Neuronal stem cell (in vitro differentiated cells): Measurements from ENCODE around the gene ADARB1.

ENCODE experiments used
- DNase-seq: peaks from one replicate; pipeline ENCODE4 v3.0.0-alpha.2; 2013; ENCODE audit warnings: low spot score
- H2AFZ ChIP-seq: one replicate; pipeline ENCODE4 v1.6.1; 2013; ENCODE audit warnings: mild to moderate bottlenecking, low read length, inconsistent platforms
- H2AK5ac ChIP-seq: 2 replicates; pipeline ENCODE4 v1.6.1; 2013; ENCODE audit warnings: low read depth, mild to moderate bottlenecking, inconsistent platforms, low read length, moderate library complexity, mixed read lengths
- H2BK120ac ChIP-seq: 2 replicates; pipeline ENCODE4 v1.6.1; 2013; ENCODE audit warnings: low read depth, mild to moderate bottlenecking, inconsistent platforms, low read length, moderate library complexity, mixed read lengths
- H2BK12ac ChIP-seq: one replicate; pipeline ENCODE4 v1.6.1; 2013; ENCODE audit warnings: low read length, inconsistent platforms
- H2BK15ac ChIP-seq: 2 replicates; pipeline ENCODE4 v1.6.1; 2013; ENCODE audit warnings: mild to moderate bottlenecking, low read length, inconsistent platforms, mixed read lengths
- H2BK5ac ChIP-seq: one replicate; pipeline ENCODE4 v1.6.1; 2013; ENCODE audit warnings: inconsistent platforms, mild to moderate bottlenecking, low read length, moderate library complexity
- H3K14ac ChIP-seq: one replicate; pipeline ENCODE4 v1.6.1; 2013; ENCODE audit warnings: low read length, inconsistent platforms
- H3K18ac ChIP-seq: 2 replicates; pipeline ENCODE4 v1.6.1; 2013; ENCODE audit warnings: low read length, inconsistent platforms
- H3K23ac ChIP-seq: 2 replicates; pipeline ENCODE4 v1.6.1; 2013; ENCODE audit warnings: low read depth, mild to moderate bottlenecking, mixed read lengths, low read length, inconsistent platforms; ENCODE audit not compliant: poor library complexity
- H3K27ac ChIP-seq: replicated peaks from 3 replicates; pipeline ENCODE4 v1.5.1; 2013; ENCODE audit warnings: low read length, inconsistent platforms
- H3K27me3 ChIP-seq, 3 experiments: 2 replicates each; pipeline ENCODE4 v1.6.1; 2013; ENCODE audit warnings: low read length in 3 of 3, mild to moderate bottlenecking in 2 of 3, inconsistent platforms in 1 of 3, low read depth in 1 of 3, mixed read lengths in 1 of 3, moderate library complexity in 1 of 3; ENCODE audit not compliant: control insufficient read depth in 3 of 3, insufficient read depth in 3 of 3
- H3K36me3 ChIP-seq, 2 donors: replicated peaks in 1 of 2; 2 replicates each; pipeline ENCODE4 v1.6.1; 2013; ENCODE audit warnings: low read length in 2 of 2; ENCODE audit not compliant: control insufficient read depth in 2 of 2, insufficient read depth in 2 of 2
- H3K4ac ChIP-seq: 2 replicates; pipeline ENCODE4 v1.6.1; 2013; ENCODE audit warnings: inconsistent platforms, mild to moderate bottlenecking, low read length, moderate library complexity
- H3K4me1 ChIP-seq, 2 donors: 1 replicate in 1 of 2; 2 replicates in 1 of 2; pipeline ENCODE4 v1.6.1; 2013; ENCODE audit warnings: low read length in 2 of 2, low read depth in 1 of 2; ENCODE audit not compliant: control insufficient read depth in 2 of 2, insufficient read depth in 1 of 2
- H3K4me2 ChIP-seq: one replicate; pipeline ENCODE4 v1.6.1; 2013; ENCODE audit warnings: mild to moderate bottlenecking, low read length, inconsistent platforms; ENCODE audit not compliant: insufficient read depth, poor library complexity, severe bottlenecking
- H3K4me3 ChIP-seq, 2 donors: 2 replicates each; pipeline ENCODE4 v1.5.1; 2013; ENCODE audit warnings: low read length in 2 of 2, mild to moderate bottlenecking in 2 of 2, inconsistent platforms in 1 of 2, moderate library complexity in 1 of 2
- H3K79me1 ChIP-seq: one replicate; pipeline ENCODE4 v1.6.1; 2013; ENCODE audit warnings: low read depth, mild to moderate bottlenecking, inconsistent platforms, low read length, moderate library complexity
- H3K9ac ChIP-seq: one replicate; pipeline ENCODE4 v1.6.1; 2013; ENCODE audit warnings: mild to moderate bottlenecking, low read depth, low read length, inconsistent platforms; ENCODE audit not compliant: poor library complexity
- H3K9me3 ChIP-seq, 2 donors: replicated peaks in 1 of 2; 2 replicates each; pipeline versions ENCODE3 to v1.6.1; 2013; ENCODE audit warnings: low read length in 2 of 2, mild to moderate bottlenecking in 2 of 2, inconsistent platforms in 1 of 2, low read depth in 1 of 2, mixed read lengths in 1 of 2, moderate library complexity in 1 of 2; ENCODE audit not compliant: control insufficient read depth in 2 of 2, insufficient read depth in 1 of 2
- H4K8ac ChIP-seq: one replicate; pipeline ENCODE4 v1.6.1; 2013; ENCODE audit warnings: low read depth, mild to moderate bottlenecking, inconsistent platforms, low read length, moderate library complexity
- H4K91ac ChIP-seq: one replicate; pipeline ENCODE4 v1.6.1; 2013; ENCODE audit warnings: low read length, low read depth, mild to moderate bottlenecking, inconsistent platforms; ENCODE audit not compliant: poor library complexity
- WGBS, 2 donors: extraction: QIAGEN DNeasy Blood & Tissue Kit; methylation state at CpG; one replicate each; pipeline ENCODE4 v1.1.7; 2013; ENCODE audit warnings: missing lambda C conversion rate in 2 of 2, mixed read lengths in 1 of 2; ENCODE audit not compliant: insufficient read length in 2 of 2, insufficient replicate concordance in 1 of 2; ENCODE audit errors: extremely low coverage in 2 of 2; 5-methylcytosine and 5-hydroxymethylcytosine counted together

The ADARB1 gene

GRCh38 chr21:45125357-45125756, 51.0 kb downstream of the ADARB1 start:
- no peak overlapping the region for H3K14ac ChIP-seq
- H3K4me2 ChIP-seq, result no peak overlapping the region
- no peak overlapping the region for H2BK120ac ChIP-seq
- no peak overlapping the region for H3K23ac ChIP-seq
- DNase-seq, result no peak
- H2BK15ac ChIP-seq, result no peak overlapping the region
- no peaks in the 10 kb centered on the region for H3K36me3 ChIP-seq
- H3K4me1 ChIP-seq, result peaks cover 0 to 11% of the 10 kb centered on the region in 2 donors
- H2AFZ ChIP-seq, result no peak overlapping the region
- no peak overlapping the region for H3K4ac ChIP-seq
- WGBS, 2 donors, result no CpG with 5 or more reads among the region's 4 CpGs
- H3K9me3 ChIP-seq, result no peaks in the 10 kb centered on the region
- no peak overlapping the region for H2BK5ac ChIP-seq
- no peaks in the 10 kb centered on the region for H3K27me3 ChIP-seq
- no peak overlapping the region for H4K91ac ChIP-seq
- no peak overlapping the region for H3K18ac ChIP-seq
- no peak overlapping the region for H3K27ac ChIP-seq
- H3K9ac ChIP-seq, result no peak overlapping the region
- no peak overlapping the region for H2BK12ac ChIP-seq
- H4K8ac ChIP-seq, result no peak overlapping the region
- H3K4me3 ChIP-seq, result no peak overlapping the region
- no peaks in the 10 kb centered on the region for H3K79me1 ChIP-seq
- no peak overlapping the region for H2AK5ac ChIP-seq

- H3K14ac ChIP-seq, result no peak overlapping the region
- no peak overlapping the region for H3K23ac ChIP-seq
- no peak overlapping the region for H2BK5ac ChIP-seq
- no peak for DNase-seq
- H2BK12ac ChIP-seq, result no peak overlapping the region
- no peak overlapping the region for H2BK120ac ChIP-seq
- H4K91ac ChIP-seq, result no peak overlapping the region
- H2BK15ac ChIP-seq, result no peak overlapping the region
- H3K4ac ChIP-seq, result no peak overlapping the region
- no CpG with 5 or more reads among the region's 11 CpGs for WGBS, 2 donors
- no peak overlapping the region for H4K8ac ChIP-seq
- no peak overlapping the region for H3K9ac ChIP-seq
- H3K79me1 ChIP-seq, result no peaks in the 10 kb centered on the region
- no peak overlapping the region for H2AK5ac ChIP-seq
- H2AFZ ChIP-seq, result no peak overlapping the region
- H3K9me3 ChIP-seq, result no peaks in the 10 kb centered on the region
- H3K27ac ChIP-seq, result no peak overlapping the region
- no peak overlapping the region for H3K4me2 ChIP-seq
- H3K4me3 ChIP-seq, result no peak overlapping the region
- peaks cover 3 to 11% of the 10 kb centered on the region in 2 donors for H3K4me1 ChIP-seq
- H3K27me3 ChIP-seq, result no peaks in the 10 kb centered on the region
- no peak overlapping the region for H3K18ac ChIP-seq
- no peaks in the 10 kb centered on the region for H3K36me3 ChIP-seq
These were observed 51.8 kb downstream of the ADARB1 start for GRCh38 chr21:45126204-45126626.

GRCh38 chr21:45126983-45127382, 52.6 kb downstream of the ADARB1 start:
- H3K4me2 ChIP-seq, result no peak overlapping the region
- H3K4ac ChIP-seq, result no peak overlapping the region
- H3K4me3 ChIP-seq, result peak overlapping the region in 1 of 2 donors; percentile 49
- no peak overlapping the region for H2BK12ac ChIP-seq
- H2AK5ac ChIP-seq, result no peak overlapping the region
- H3K4me1 ChIP-seq, result peaks cover 3 to 4% of the 10 kb centered on the region in 2 donors
- no peak overlapping the region for H3K27ac ChIP-seq
- H3K18ac ChIP-seq, result no peak overlapping the region
- no peak for DNase-seq
- H4K8ac ChIP-seq, result no peak overlapping the region
- H3K79me1 ChIP-seq, result no peaks in the 10 kb centered on the region
- H3K27me3 ChIP-seq, result no peaks in the 10 kb centered on the region
- WGBS, 2 donors, result no CpG with 5 or more reads among the region's 7 CpGs
- H3K36me3 ChIP-seq, result no peaks in the 10 kb centered on the region
- H2BK15ac ChIP-seq, result no peak overlapping the region
- H3K9me3 ChIP-seq, result no peaks in the 10 kb centered on the region
- no peak overlapping the region for H2BK120ac ChIP-seq
- H3K9ac ChIP-seq, result no peak overlapping the region
- no peak overlapping the region for H3K14ac ChIP-seq
- H2BK5ac ChIP-seq, result no peak overlapping the region
- no peak overlapping the region for H3K23ac ChIP-seq
- no peak overlapping the region for H4K91ac ChIP-seq
- no peak overlapping the region for H2AFZ ChIP-seq

- Histone ChIP-seq H2AFZ (no peak overlapping the region), H3K4me1 (peaks cover 0 to 3% of the 10 kb centered on the region in 2 donors), H3K9ac (peak overlapping the region; percentile 53), H3K27ac (no peak overlapping the region), H3K36me3 (no peaks in the 10 kb centered on the region), H3K9me3 (no peaks in the 10 kb centered on the region), H3K18ac (no peak overlapping the region), H3K23ac (no peak overlapping the region), H2BK12ac (no peak overlapping the region), H4K91ac (no peak overlapping the region), H2AK5ac (no peak overlapping the region), H2BK15ac (no peak overlapping the region), H3K27me3 (no peaks in the 10 kb centered on the region), H3K4me2 (no peak overlapping the region), H2BK5ac (no peak overlapping the region), H3K4me3 (no peak overlapping the region), H2BK120ac (no peak overlapping the region), H4K8ac (no peak overlapping the region), H3K14ac (no peak overlapping the region), H3K4ac (no peak overlapping the region), H3K79me1 (no peaks in the 10 kb centered on the region)
- DNase-seq, result no peak
- no CpG with 5 or more reads among the region's 13 CpGs for WGBS, 2 donors
These were observed 53.6 kb downstream of the ADARB1 start for GRCh38 chr21:45127937-45128336.
